Fibroblast of skin of right biceps (primary cell): ENCODE data around the gene STOX2.

Source experiments
- DNase-seq: peaks from one replicate; pipeline ENCODE4 v3.0.0-alpha.2; 2013

The STOX2 gene

GRCh38 chr4:183987987-183988392 is 82.9 kb downstream of the STOX2 start:
- peak; percentile 92 for DNase-seq

GRCh38 chr4:183988874-183989273 is 83.8 kb downstream of the STOX2 start:
- DNase-seq, result no peak

- peak; percentile 76 for DNase-seq
These were observed 84.4 kb downstream of the STOX2 start for GRCh38 chr4:183989461-183989860.

GRCh38 chr4:183989931-183990330 is 84.8 kb downstream of the STOX2 start:
- peak; percentile 40 for DNase-seq

- DNase-seq, result no peak
These were observed 88.6 kb downstream of the STOX2 start for GRCh38 chr4:183993676-183994075.

GRCh38 chr4:183995570-183995969 is 90.5 kb downstream of the STOX2 start:
- DNase-seq, result no peak

GRCh38 chr4:183996868-183997267 is 91.8 kb downstream of the STOX2 start:
- peak; percentile 66 for DNase-seq

- no peak for DNase-seq
These were observed 94.3 kb downstream of the STOX2 start for GRCh38 chr4:183999435-183999834.

- no peak for DNase-seq
These were observed 95.6 kb downstream of the STOX2 start for GRCh38 chr4:184000457-184001396.

- no peak for DNase-seq
These were observed 98.3 kb downstream of the STOX2 start for GRCh38 chr4:184003433-184003832.

GRCh38 chr4:184007891-184008290 is 102.8 kb downstream of the STOX2 start:
- DNase-seq, result peak; percentile 48

- no peak for DNase-seq
These were observed 105.6 kb downstream of the STOX2 start for GRCh38 chr4:184010696-184011095.

- no peak for DNase-seq
These were observed 106.8 kb downstream of the STOX2 start for GRCh38 chr4:184011826-184012380.

GRCh38 chr4:184012937-184013336 is 107.8 kb downstream of the STOX2 start:
- no peak for DNase-seq

- DNase-seq, result no peak
These were observed 109.2 kb downstream of the STOX2 start for GRCh38 chr4:184014301-184014700.

- no peak for DNase-seq
These were observed 111.9 kb downstream of the STOX2 start for GRCh38 chr4:184016759-184017668.

GRCh38 chr4:184019076-184019475 is 114.0 kb downstream of the STOX2 start:
- DNase-seq, result peak; percentile 70

- no peak for DNase-seq
These were observed 114.8 kb downstream of the STOX2 start for GRCh38 chr4:184019667-184020623.

- DNase-seq, result no peak
These were observed 116.3 kb downstream of the STOX2 start for GRCh38 chr4:184021389-184021788.

GRCh38 chr4:184022679-184023383 is 117.7 kb downstream of the STOX2 start:
- DNase-seq, result no peak

- DNase-seq, result no peak
These were observed 119.5 kb downstream of the STOX2 start for GRCh38 chr4:184024637-184025036.
